PC-3 (cell line): Measurements from ENCODE around the gene AGFG2. TPM values are rescaled to one million over a fixed set of nuclear protein-coding genes. Genes with fewer than 3 reads are reported as not detected.
A peak's percentile ranks its signal among the peaks of the same experiment; 100 is the strongest.

ENCODE experiments used
- ATAC-seq: fragments of 200-7000 bp; cut with Tn5 transposase; 2 replicates; pipeline ENCODE4 v1.9.1; 2020; ENCODE audit warnings: mild to moderate bottlenecking, moderate library complexity
- BruUV-seq: library from RNA; stranded (reverse); fragments of 400-500 nt; replicated peaks from 2 replicates; lab custom pipeline; 2021; lab: Mats Ljungman, UMichigan
- CTCF ChIA-PET: fragments of 300-600 bp; sonication (Branson Sonifier 250); formaldehyde crosslinking; loops from one replicate; lab custom pipeline; 2022; ENCODE audit warnings: antibody characterized with exemption; lab: Charles Lee
- POLR2A ChIA-PET: fragments of 300-600 bp; sonication (Branson Sonifier 250); formaldehyde crosslinking; loops from one replicate; lab custom pipeline; 2022; ENCODE audit warnings: antibody characterized with exemption; ENCODE audit not compliant: unreplicated experiment; lab: Charles Lee
- DNase-seq: peaks from one replicate; pipeline ENCODE4 v3.0.0-alpha.2; 2015
- H2AFZ ChIP-seq: fragments of 300-600 bp; sonication (generic); 2 replicates; pipeline ENCODE4 v1.6.0; 2016; ENCODE audit warnings: antibody characterized with exemption, low read length
- H3F3A ChIP-seq: fragments of 300-600 bp; sonication (generic); one replicate; pipeline ENCODE4 v1.6.0; 2017; ENCODE audit warnings: antibody characterized with exemption, low read length, control low read depth, mild to moderate bottlenecking; ENCODE audit not compliant: unreplicated experiment
- H3K27ac ChIP-seq: fragments of 300-600 bp; sonication (generic); 2 replicates; pipeline ENCODE4 v1.5.1; 2016; ENCODE audit warnings: mild to moderate bottlenecking, low read length
- H3K27me3 ChIP-seq: fragments of 300-600 bp; sonication (generic); 2 replicates; pipeline ENCODE4 v1.6.1; 2016; ENCODE audit warnings: low read length, mixed read lengths
- H3K36me3 ChIP-seq: fragments of 300-600 bp; sonication (generic); 2 replicates; pipeline ENCODE4 v1.6.1; 2016; ENCODE audit warnings: low read depth, mixed run types, low read length, mixed read lengths
- H3K4me1 ChIP-seq: fragments of 300-600 bp; sonication (generic); 2 replicates; pipeline ENCODE4 v1.5.1; 2016; ENCODE audit warnings: low read length; ENCODE audit not compliant: insufficient read depth
- H3K4me2 ChIP-seq: fragments of 300-600 bp; sonication (generic); 2 replicates; pipeline ENCODE4 v1.6.0; 2016; ENCODE audit warnings: low read length
- H3K4me3 ChIP-seq: fragments of 300-600 bp; sonication (generic); 2 replicates; pipeline ENCODE4 v1.5.1; 2016; ENCODE audit warnings: mild to moderate bottlenecking, low read length, mixed read lengths
- H3K79me2 ChIP-seq: fragments of 300-600 bp; sonication (generic); 2 replicates; pipeline ENCODE4 v1.6.1; 2017; ENCODE audit warnings: low read length, mixed read lengths
- H3K9ac ChIP-seq: fragments of 300-600 bp; sonication (generic); 2 replicates; pipeline ENCODE4 v1.6.0; 2016; ENCODE audit warnings: mild to moderate bottlenecking, low read length
- H3K9me2 ChIP-seq: fragments of 300-600 bp; sonication (generic); replicated peaks from 2 replicates; pipeline ENCODE4 v1.6.1; 2016; ENCODE audit warnings: mixed run types, low read length, mixed read lengths
- H3K9me3 ChIP-seq: fragments of 300-600 bp; sonication (generic); 2 replicates; pipeline ENCODE4 v1.6.1; 2016; ENCODE audit warnings: low read length, mixed read lengths
- H4K20me1 ChIP-seq: fragments of 300-600 bp; sonication (generic); 2 replicates; pipeline ENCODE4 v1.6.1; 2016; ENCODE audit warnings: low read length, mixed read lengths
- CTCF ChIP-seq: fragments of 300-600 bp; sonication (generic); conservative IDR thresholded peaks from 2 replicates; pipeline ENCODE4 v1.5.1; 2017; ENCODE audit warnings: antibody characterized with exemption, low read depth, mild to moderate bottlenecking, low read length
- EZH2 ChIP-seq: fragments of 300-600 bp; sonication (generic); IDR thresholded peaks from one replicate; pipeline ENCODE4 v1.6.1; 2017; ENCODE audit warnings: antibody characterized with exemption, mild to moderate bottlenecking, low read length; ENCODE audit not compliant: unreplicated experiment
- EZH2phosphoT487 ChIP-seq: fragments of 300-600 bp; sonication (generic); IDR thresholded peaks from 2 replicates; pipeline ENCODE4 v1.6.1; 2018; ENCODE audit warnings: mild to moderate bottlenecking, antibody characterized with exemption, low read length, borderline replicate concordance
- intact Hi-C: fragments of 100-400 bp; cut with micrococcal nuclease; formaldehyde crosslinking; loops from 2 replicates; pipeline ENCODE4 v1.9.0; 2023
- total RNA-seq: library from RNA; depleted of rRNA; stranded (reverse); fragments of >200 nt; gene quantifications from 2 replicates; pipeline ENCODE4 v1.2.3, GENCODE V29; 2014

The AGFG2 gene
- total RNA-seq, 1 experiment from 2014 or later, result 16.9 TPM

- CTCF ChIA-PET, result no interaction called here
- Histone ChIP-seq H3K9me3 (no peaks in the 10 kb centered on the region), H3K79me2 (no peaks in the 10 kb centered on the region), H3K4me2 (no peak overlapping the region), H3K4me1 (peaks cover 12% of the 10 kb centered on the region), H3K4me3 (no peak overlapping the region), H2AFZ (no peak overlapping the region), H3K36me3 (no peaks in the 10 kb centered on the region), H4K20me1 (no peaks in the 10 kb centered on the region), H3F3A (no peaks in the 10 kb centered on the region), H3K27me3 (no peaks in the 10 kb centered on the region), H3K9ac (no peak overlapping the region), H3K9me2 (no peaks in the 10 kb centered on the region), H3K27ac (no peak overlapping the region)
- DNase-seq, result no peak
- no TSS peak for BruUV-seq
- POLR2A ChIA-PET, result no interaction called here
- no peak for TF ChIP-seq EZH2
- no peak for TF ChIP-seq EZH2phosphoT487
- no peak for TF ChIP-seq CTCF
- intact Hi-C loops, result no loop called here
- ATAC-seq, result no peak
These were observed 61.7 kb downstream of the AGFG2 start for GRCh38 chr7:100600730-100601038.

GRCh38 chr7:100602889-100603725, 64.1 kb downstream of the AGFG2 start:
- no peak for DNase-seq
- Histone ChIP-seq H4K20me1 (no peaks in the 10 kb centered on the region), H3K4me1 (peaks cover 24% of the 10 kb centered on the region), H3K9me3 (no peaks in the 10 kb centered on the region), H3K9me2 (no peaks in the 10 kb centered on the region), H3K4me2 (peak overlapping the region; percentile 82), H3K79me2 (no peaks in the 10 kb centered on the region), H3K27me3 (no peaks in the 10 kb centered on the region), H3K27ac (no peak overlapping the region), H2AFZ (peak overlapping the region; percentile 74; the same call in 1 of the 2 replicates), H3K9ac (no peak overlapping the region), H3K4me3 (no peak overlapping the region), H3K36me3 (no peaks in the 10 kb centered on the region), H3F3A (no peaks in the 10 kb centered on the region)
- no peak for ATAC-seq
- intact Hi-C loops, result no loop called here
- BruUV-seq, result no TSS peak
- ChIA-PET POLR2A (no interaction called here), CTCF (interaction anchor here (0.6 kb wide), 1 partner anchor 18 kb away, joined by 3 read pairs; no protein-coding TSS in a partner anchor)
- TF ChIP-seq CTCF, result no peak

GRCh38 chr7:100603726-100604027, 64.7 kb downstream of the AGFG2 start:
- H3K9me2 ChIP-seq, result no peaks in the 10 kb centered on the region
- H3F3A ChIP-seq, result no peaks in the 10 kb centered on the region
- TF ChIP-seq EZH2phosphoT487 (no peak), EZH2 (no peak), CTCF (no peak)
- peak overlapping the region; percentile 74 for H2AFZ ChIP-seq
- ATAC-seq, result no peak
- no peak overlapping the region for H3K9ac ChIP-seq
- peak overlapping the region; percentile 82 for H3K4me2 ChIP-seq
- POLR2A ChIA-PET, result no interaction called here
- peak overlapping the region; percentile 54 for H3K4me3 ChIP-seq
- H3K27ac ChIP-seq, result no peak overlapping the region
- H4K20me1 ChIP-seq, result no peaks in the 10 kb centered on the region
- intact Hi-C loops, result loop anchor here (2.0 kb wide), 3 partner anchors 17 to 87 kb away; partner anchors contain the start of genes FBXO24, GNB2 and LRCH4
- peaks cover 24% of the 10 kb centered on the region for H3K4me1 ChIP-seq
- BruUV-seq, result no TSS peak
- DNase-seq, result no peak
- H3K36me3 ChIP-seq, result no peaks in the 10 kb centered on the region
- no peaks in the 10 kb centered on the region for H3K79me2 ChIP-seq
- H3K27me3 ChIP-seq, result no peaks in the 10 kb centered on the region
- CTCF ChIA-PET, result no interaction called here
- no peaks in the 10 kb centered on the region for H3K9me3 ChIP-seq
